HG02840 (cell line): ENCODE data around the gene CHRNA9.

ENCODE experiments used
- ATAC-seq: cut with Tn5 transposase; IDR thresholded peaks from one replicate; pipeline ENCODE4 v1.9.1; 2021; ENCODE audit warnings: mild to moderate bottlenecking, moderate library complexity, moderate number of reproducible peaks; ENCODE audit not compliant: unreplicated experiment, low FRiP score

Gene CHRNA9

DNA sequence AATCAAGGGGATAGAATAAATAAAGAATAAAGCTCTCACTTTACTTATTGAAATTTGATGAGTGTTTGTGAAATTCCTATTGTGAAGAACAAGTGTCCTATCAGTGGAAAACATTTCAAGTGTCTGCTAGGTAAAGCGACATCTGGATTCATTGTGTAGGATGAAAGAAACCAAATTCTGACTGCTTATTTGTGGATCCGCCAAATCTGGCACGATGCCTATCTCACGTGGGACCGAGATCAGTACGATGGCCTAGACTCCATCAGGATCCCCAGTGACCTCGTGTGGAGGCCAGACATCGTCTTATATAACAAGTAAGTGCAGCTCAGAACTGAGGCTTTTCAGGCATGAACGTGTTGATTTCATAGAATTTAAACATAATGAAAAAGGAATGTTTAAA, 1.9 kb downstream of the CHRNA9 start:
- no peak for ATAC-seq

DNA sequence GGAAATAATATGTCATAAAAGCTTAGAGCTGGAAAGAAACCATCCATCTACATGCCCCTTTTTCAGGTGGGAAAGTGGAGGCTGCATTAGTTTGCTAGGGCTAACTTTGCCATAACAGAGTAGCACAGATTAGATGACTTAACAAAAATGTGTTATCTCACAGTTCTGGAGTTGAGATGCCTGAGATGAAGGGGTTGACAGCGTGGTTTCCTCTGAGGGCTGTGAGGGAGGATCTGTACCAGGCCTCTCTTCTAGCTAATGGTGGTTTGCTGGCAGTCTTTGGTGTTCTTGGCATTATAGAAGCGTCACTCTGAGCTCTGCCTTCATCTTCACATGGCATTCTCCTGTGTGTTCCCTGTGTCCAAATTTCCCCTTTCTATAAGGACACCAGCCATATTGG, 2.4 kb downstream of the CHRNA9 start:
- no peak for ATAC-seq

DNA sequence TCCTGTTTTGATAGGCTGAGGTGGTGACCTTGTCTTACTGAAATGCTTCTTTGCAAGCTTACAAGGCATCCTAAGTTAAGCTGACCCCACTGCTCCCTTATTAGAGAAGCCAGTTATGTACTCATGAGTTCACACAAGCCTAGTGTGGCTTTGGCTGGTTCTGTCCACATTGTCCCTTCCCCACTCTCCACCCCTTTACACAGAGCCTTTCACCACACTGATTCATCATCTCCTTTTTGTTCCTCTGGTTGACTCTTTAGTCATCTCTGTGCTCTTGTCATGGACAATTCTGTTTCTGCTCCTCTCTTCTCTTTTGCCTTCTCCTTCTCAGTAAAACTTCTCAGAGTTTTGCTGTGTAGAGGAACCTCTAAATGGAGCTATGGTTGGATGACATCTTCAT, 4.9 kb downstream of the CHRNA9 start:
- no peak for ATAC-seq

DNA sequence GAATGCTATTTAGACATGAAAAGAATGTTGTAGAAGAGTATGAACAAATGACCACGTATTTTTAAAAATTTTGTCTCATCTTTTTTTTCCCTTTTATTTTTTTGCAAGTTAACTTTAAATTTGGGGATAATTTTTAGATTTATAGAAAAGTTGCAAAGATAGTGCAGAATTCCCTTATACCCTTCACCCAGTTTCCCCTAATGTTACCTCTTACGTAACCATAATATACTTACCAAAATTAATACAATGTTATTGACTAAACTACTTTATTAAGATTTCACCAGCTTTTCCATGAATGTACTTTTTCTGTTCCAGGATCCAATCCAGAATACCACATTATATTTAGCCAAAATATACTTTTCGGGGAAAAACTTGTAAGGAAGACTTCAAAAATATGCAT, 12.3 kb downstream of the CHRNA9 start:
- no peak for ATAC-seq

DNA sequence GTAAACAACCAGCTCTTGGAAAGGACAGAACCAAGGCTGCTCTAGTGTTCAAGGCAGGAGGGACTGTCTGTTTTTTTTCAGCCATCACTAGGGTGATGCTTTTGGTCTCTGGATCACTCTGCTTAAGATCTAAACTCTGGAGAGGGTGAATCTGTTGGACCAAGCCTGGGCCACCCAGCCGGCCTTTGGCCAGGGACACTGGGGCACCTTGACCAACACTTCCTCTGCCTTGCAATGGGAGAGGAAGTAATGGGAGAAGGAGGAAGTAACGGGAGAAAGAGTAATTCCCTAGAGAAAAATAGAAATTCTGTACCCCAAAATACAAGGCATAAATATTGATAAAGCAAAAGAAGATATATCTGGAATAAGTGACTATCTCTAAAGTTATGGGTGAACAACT, 12.9 kb downstream of the CHRNA9 start:
- ATAC-seq, result no peak

DNA sequence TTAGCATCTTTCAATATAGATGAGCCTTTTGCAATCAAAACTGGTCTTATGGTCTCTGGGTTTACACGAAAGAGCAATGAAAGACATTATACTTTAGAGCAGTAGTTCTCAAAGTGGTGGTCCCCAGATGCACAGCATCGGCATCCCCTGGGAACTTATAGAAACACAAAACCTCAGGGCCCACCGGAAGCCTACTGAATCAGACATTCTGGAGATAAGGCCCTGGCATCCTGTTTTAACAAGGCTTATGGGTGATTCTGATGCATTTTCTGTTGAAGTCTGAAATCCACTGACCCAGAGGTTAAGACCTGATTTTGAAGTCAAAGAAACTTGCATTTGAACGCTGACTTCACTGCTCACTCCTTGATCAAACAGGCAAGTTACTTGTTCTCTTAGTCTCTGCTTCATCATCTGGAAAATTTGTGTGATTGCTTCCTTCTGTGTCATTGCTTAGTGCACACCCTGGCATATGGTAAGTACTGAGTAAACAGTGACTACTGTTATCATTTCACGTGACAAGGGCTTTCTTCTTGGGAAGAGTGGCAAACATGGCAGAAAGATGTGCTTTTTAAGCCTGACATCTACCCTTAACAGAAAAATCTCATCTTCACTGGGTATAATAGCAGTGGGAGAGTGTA, 14.5 kb downstream of the CHRNA9 start:
- no peak for ATAC-seq

DNA sequence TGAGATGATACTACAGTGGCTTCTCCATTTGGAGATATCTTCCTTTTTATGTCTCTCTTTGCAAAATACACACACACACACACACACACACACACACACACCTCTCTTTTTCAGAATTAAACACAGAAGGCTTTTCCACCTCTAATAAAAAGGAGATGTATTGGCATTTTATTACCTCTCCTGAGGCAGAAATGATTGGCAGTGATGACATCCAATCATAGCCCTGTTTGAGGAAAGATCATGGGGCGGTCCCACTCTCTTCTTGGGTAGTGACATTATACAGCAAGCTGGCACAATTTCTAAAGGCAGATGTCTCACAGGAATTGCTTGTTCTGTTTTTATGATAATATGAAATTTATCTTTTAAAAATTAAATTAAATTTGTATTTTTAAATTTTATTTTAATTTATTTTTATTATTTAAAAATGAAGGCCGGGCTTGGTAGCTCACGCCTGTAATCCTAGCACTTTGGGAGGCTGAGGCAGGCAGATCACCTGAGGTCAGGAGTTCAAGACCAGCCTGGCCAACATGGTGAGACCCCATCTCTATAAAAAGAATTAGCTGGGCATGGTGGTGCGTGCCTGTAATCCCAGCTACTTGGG, 15.6 kb downstream of the CHRNA9 start:
- ATAC-seq, result no peak

DNA sequence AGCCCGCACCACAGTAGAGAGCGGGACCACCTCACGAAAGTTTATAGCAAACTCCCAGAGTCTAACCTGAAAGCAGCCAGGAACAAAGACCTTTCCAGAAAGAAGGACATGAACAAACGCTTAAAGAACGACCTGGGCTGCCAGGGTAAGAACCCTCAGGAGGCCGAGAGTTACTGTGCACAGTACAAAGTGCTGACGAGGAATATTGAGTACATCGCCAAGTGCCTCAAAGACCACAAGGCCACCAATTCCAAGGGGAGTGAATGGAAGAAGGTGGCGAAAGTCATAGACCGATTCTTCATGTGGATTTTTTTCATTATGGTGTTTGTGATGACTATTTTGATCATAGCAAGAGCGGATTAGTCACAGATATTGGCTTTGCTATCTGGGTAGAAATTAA, 19.0 kb downstream of the CHRNA9 start:
- no peak for ATAC-seq

DNA sequence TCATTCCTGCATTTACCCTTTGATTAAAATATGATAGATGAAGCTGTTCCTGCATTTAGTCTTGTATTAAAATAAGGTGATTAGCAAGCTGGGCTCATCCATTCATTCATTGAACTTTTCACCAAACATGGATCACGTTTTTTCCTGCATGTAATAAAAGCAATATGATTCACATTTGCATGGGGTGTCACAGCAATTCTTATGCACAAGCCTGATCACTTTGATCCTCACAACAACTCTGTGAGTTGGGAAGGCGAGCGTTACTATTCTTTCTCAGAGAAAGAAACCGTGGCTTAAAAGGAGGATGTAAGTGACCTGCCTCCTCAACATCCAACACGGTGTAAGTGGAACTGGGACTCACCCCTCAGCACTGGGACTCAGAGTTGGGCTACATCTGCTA, 20.0 kb downstream of the CHRNA9 start:
- ATAC-seq, result no peak

DNA sequence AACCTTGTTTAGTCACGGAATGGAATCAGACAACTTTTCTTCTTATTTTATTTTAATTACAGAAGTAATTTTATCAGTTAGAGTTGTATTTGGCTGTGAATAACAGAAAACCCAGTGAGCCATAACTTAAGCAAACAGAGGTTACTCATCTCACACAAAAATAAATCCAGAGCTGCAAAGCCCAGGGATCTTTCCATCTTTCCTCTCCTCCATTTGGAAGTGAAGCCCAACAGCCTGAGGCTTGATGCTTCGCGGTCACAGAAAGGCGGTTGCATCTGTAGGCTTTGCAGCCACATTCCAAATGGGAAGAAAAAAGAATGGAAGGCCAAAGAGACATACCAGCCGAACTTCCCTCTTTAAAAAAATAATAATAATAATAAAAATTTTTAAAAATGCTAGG, 22.6 kb downstream of the CHRNA9 start:
- ATAC-seq, result no peak

DNA sequence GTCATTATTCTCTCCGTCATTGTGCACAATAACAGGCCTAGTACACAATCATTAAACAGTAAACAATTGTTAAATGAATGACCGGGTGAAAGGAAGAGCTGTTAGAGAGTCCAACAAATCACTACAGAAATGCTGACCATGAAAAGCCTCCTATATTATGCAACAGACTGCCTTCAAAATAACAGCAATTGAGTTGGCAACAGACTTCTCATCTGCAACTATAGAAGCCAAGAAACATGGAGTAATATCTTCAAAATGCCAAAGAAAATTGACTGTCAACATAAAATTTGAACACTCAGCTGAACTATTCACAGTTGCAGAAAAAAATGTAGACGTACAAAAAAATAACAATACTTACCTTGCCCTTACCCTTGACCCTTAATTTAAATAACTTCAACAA, 26.2 kb downstream of the CHRNA9 start:
- no peak for ATAC-seq

DNA sequence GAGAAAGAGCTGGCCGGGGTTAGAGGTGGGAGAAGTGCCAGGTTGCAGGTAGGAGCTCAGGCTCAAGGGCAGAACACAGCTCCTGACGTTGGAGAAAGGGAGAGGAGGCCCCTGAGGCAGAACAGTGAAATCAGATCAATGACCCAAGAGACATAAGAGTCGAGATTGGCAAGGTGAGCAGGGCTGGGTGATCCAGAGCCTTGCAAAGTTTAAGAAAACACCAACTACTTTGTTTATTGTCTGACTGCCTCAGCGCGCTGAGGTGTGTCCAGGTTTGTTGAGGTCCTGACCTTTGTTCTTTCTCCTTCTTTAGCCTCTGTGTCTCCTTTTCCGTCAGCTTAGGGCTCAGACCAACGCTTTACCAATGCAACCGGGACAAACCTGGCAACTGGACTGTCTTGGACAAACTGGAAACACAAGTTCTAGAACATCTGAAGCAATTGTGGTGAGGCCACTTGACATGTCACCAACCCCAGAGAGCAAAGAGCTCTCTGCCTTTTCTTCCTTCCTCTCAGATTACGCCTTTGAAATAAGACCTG, 28.3 kb downstream of the CHRNA9 start:
- ATAC-seq, result no peak

DNA sequence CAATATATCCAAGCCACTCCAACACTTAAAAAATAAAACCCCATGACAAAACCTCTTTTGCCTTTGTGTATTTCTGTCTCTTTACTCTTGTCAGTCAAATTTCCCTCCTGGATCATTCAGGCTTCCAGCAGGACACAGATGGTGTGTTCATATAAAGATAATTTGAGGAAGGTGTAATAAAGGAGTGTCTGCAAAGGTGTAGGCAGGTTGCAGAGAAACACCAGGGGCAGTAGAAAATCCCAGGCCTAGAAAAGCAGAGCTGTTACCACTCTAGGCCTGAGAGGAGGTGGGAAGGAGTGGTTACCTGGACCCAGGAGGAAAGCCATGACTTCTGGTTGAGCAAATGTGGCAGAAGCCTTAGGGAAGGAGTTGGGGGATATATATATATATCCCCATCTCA, 28.8 kb downstream of the CHRNA9 start:
- no peak for ATAC-seq

DNA sequence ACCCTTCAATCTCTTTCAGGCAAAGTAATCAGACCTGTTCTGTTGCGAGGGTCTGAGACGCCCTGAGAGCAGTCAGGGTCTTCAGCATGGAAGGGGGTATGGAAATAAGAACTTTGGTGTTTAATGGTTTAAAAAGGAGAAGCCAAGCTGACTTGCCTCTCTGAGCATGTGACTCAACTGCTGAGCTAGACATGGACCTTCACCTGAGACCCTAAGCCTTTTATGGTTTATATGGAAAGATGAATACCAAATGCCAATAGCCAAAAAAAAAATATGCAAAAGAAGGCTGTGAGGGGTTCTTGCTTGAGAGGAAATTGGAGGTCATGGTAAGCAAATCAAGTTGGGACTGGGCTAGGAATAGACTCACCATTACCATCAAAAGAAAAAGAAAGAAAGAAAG, 30.6 kb downstream of the CHRNA9 start:
- no peak for ATAC-seq

DNA sequence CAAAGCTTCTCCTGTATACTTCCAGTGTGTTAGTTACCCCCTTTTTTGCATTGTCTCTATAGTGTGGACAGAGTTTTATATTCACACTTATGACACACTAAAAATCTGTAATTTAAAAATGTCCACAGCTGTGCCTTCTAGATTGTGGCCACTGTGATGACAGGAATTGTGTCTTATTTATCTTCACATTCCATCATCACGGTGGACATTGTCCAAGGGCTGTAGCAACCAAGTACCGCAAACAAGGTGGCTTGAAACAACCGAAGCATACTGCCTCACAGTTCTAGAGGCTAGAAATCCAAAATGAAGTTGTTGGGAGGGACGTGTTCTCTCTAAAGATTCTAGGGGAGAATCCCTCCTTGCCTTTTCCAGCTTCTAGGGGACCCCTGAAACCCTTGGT, 32.3 kb downstream of the CHRNA9 start:
- no peak for ATAC-seq

DNA sequence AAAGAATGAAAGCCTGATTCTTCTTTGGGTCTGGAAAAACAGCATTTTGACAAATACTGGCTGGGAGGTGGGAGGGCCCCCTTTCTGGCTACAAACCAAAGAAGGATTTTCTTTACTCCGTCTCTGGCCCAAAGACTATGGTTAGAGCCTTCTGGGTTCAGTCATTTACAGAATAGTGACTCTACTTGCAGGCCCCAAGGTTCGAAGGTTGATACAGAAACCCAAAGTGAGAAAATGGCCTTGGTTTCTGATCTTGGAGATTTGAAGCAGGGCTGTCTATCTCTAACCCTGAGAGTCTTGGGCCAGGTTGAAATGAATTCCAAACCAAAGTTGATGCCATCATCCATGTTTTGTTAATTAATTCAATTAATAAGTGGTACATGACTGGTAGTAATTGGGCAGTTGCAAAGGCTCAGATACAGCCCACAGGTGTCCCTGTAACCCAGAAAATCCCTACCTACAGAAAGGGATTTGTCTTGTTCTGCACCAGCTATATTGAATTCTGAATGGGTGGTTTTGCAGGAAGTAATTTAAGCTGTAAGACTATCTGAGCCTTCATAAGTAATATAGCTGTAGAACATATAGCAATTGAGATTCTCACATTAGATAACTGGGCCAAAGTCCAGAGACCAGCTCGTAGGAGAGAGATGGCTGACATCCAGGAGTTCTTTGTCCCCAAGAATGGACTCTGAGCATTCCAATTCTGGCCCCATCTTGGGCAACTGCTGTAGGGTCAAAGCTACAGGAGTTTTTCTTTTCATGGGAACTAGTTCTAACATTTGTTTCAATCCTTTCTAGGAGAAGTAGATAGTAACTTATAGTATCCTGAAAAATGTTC, 34.5 kb downstream of the CHRNA9 start:
- no peak for ATAC-seq

DNA sequence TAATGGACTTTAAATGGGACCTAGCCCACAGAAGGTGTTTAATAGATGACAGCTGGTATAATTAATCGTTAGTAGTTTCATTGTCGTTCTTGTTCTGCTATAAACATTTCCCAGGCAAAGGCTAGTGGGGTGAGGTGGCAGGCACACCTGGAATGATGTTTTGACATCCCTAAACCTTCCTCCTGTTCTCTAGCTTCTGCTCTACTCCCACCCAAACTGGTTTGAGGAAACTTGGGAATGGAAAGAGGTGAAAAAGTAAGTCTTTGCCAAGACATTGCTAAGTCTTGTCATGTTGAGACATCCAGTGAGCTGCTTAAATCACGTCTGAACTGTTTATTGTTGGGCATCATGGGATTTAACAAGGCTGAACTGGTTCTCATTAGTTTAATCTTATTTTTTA, 37.5 kb downstream of the CHRNA9 start:
- no peak for ATAC-seq

DNA sequence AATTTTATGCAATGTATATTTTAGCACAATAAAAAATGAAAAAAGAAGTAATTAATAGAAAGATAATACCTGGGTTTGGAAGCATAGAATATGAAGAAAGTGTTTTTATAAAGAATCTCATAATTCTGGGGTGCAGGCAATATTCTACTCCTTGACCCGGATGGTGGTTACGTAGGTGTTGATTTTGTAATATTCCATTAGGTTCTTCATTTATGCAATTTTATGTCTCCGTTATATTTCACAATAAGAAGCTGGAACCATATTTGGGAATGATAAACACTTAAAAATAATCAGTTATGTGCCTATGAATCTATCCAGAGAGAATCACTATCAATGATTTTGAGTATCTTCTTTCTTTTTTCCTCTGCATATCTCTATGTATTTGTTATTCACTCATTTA, 38.5 kb downstream of the CHRNA9 start:
- no peak for ATAC-seq

DNA sequence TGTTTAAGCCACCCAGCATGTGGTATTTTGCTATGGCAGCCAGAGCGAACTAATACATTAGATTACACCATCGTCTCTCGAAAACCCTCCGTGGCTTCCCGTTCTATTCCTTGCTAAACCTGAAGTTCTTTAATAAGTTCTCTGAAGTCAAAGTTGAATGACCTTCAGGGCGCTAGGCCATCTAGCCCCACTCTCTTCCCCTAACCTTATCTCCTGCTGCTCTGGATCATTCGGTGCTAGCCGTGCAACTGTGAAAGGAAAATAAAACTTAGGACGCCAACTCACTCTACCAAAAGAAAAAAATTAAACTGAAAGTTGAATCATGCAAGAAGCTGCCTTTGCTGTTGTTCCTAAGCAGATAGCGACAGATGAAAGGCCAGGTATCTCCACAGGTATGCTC, 40.0 kb downstream of the CHRNA9 start:
- no peak for ATAC-seq

DNA sequence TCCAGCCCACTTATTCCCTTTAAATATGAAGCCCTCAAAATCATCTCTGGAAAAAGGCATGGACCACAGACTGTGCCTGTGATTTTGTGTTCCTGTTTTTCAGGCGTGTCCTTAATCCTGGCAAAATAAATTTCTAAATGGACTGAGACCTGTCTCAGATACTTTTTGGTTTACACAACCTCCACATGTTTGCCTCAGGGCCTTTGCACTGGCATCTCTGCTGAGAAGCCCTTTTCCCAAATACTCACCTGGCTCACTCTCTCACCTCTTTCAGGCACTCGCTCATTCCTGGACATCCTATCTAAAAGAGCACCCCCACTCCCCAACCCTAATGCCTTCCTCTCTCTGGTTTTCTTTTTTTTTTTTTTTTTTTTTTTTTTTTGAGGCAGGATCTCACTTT, 40.5 kb downstream of the CHRNA9 start:
- no peak for ATAC-seq

DNA sequence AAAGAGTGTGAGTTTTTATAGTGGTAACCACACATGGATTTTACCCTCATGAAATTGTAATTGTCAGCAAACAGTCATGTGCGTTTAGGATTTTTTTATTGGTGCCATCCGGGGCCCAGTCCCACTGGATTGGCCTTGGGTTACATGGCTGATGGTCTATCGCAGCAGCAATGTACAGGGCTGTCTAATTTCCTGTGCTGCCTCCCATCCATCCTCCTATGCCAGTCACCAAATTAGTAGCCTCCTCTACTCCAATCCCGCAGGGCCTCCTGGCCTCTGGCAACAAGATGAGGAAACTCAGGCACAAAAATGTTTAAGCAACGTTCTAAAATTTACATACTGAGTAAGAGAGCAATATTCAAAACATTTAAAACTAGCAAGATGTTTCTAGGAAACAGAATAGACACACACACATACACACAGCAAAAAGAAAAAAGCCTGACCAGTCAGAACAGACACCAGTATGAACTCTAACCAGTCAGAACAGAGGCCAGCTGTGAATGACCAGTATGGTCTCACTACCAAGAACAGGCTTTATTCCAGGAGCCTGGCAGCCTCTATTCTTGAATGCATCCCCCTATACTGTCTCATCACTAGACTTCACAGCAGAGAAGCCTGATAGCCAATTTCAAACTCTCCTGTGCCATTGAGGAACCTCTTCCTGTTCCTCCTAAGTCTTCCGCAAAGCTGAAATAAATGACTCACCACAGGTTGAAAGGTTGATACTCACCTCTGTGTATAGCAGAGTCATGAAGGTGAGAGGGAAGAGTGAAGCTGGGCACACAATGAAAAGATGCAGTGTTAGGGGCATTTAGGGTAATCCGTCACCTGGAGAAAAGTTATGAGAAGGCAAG, 42.6 kb downstream of the CHRNA9 start:
- ATAC-seq, result no peak
